Astrocyte (in vitro differentiated cells and primary cell): ENCODE results near the gene RELN. TPM values are rescaled to one million over a fixed set of nuclear protein-coding genes. Genes with fewer than 3 reads are reported as not detected.

Source experiments
- DNase-seq: peaks from one replicate; pipeline ENCODE4 v3.0.0-alpha.2; 2010; ENCODE audit warnings: low read depth
- FAIRE-seq: peaks from 2 replicates; lab custom pipeline; 2011; peaks lifted over from hg19 to GRCh38; lab: Jason Lieb, UNC
- H2AFZ ChIP-seq: 2 replicates; pipeline ENCODE4 v1.6.0; 2012; ENCODE audit warnings: low read depth, low read length, inconsistent platforms
- H3K27ac ChIP-seq: 2 replicates; pipeline ENCODE4 v1.5.1; 2011; ENCODE audit warnings: low read depth, low read length, inconsistent platforms
- H3K27me3 ChIP-seq: 2 replicates; pipeline ENCODE4 v1.6.0; 2011; ENCODE audit warnings: low read length, inconsistent platforms; ENCODE audit not compliant: insufficient read depth
- H3K36me3 ChIP-seq: 2 replicates; pipeline ENCODE4 v1.5.1; 2011; ENCODE audit warnings: low read length, inconsistent platforms; ENCODE audit not compliant: insufficient read depth
- H3K4me1 ChIP-seq: 2 replicates; pipeline ENCODE4 v1.5.1; 2011; ENCODE audit warnings: low read length, inconsistent platforms; ENCODE audit not compliant: insufficient read depth
- H3K4me2 ChIP-seq: 2 replicates; pipeline ENCODE4 v1.6.0; 2012; ENCODE audit warnings: low read length, inconsistent platforms
- H3K4me3 ChIP-seq: 2 replicates; pipeline ENCODE4 v1.5.1; 2011; ENCODE audit warnings: low read depth, mild to moderate bottlenecking, low read length, inconsistent platforms; ENCODE audit not compliant: insufficient read depth
- H3K79me2 ChIP-seq: 2 replicates; pipeline ENCODE4 v1.6.0; 2012; ENCODE audit warnings: mild to moderate bottlenecking, low read length, inconsistent platforms; ENCODE audit not compliant: insufficient read depth
- H3K9ac ChIP-seq: 2 replicates; pipeline ENCODE4 v1.6.0; 2012; ENCODE audit warnings: mild to moderate bottlenecking, low read length, inconsistent platforms
- H3K9me3 ChIP-seq: 2 replicates; pipeline ENCODE4 v1.5.1; 2012; ENCODE audit warnings: low read depth, mild to moderate bottlenecking, low read length, inconsistent platforms; ENCODE audit not compliant: insufficient read depth
- H4K20me1 ChIP-seq: 2 replicates; pipeline ENCODE4 v1.6.0; 2012; ENCODE audit warnings: low read length, inconsistent platforms; ENCODE audit not compliant: insufficient read depth
- H3K27ac Mint-ChIP-seq: one replicate; pipeline ENCODE4 v1.8.0; 2021; ENCODE audit warnings: mild to moderate bottlenecking, mixed read lengths; ENCODE audit not compliant: unreplicated experiment
- H3K27me3 Mint-ChIP-seq: one replicate; pipeline ENCODE4 v1.8.0; 2021; ENCODE audit warnings: low read depth, mixed read lengths; ENCODE audit not compliant: unreplicated experiment
- H3K36me3 Mint-ChIP-seq: one replicate; pipeline ENCODE4 v1.8.0; 2021; ENCODE audit warnings: low read depth, mixed read lengths; ENCODE audit not compliant: unreplicated experiment
- H3K4me1 Mint-ChIP-seq: one replicate; pipeline ENCODE4 v1.8.0; 2021; ENCODE audit warnings: low read depth, mixed read lengths; ENCODE audit not compliant: unreplicated experiment
- H3K4me3 Mint-ChIP-seq: one replicate; pipeline ENCODE4 v1.8.0; 2021; ENCODE audit warnings: mild to moderate bottlenecking, moderate library complexity, mixed read lengths; ENCODE audit not compliant: unreplicated experiment
- H3K9me3 Mint-ChIP-seq: one replicate; pipeline ENCODE4 v1.8.0; 2021; ENCODE audit warnings: mild to moderate bottlenecking, mixed read lengths; ENCODE audit not compliant: unreplicated experiment
- CTCF ChIP-seq: IDR thresholded peaks from 2 replicates; pipeline ENCODE4 v1.5.1; 2011; ENCODE audit warnings: low read depth, mild to moderate bottlenecking, inconsistent platforms, low read length, moderate library complexity; ENCODE audit not compliant: insufficient read depth
- EZH2 ChIP-seq: IDR thresholded peaks from 2 replicates; pipeline ENCODE4 v1.6.1; 2012; ENCODE audit warnings: mild to moderate bottlenecking, low read length, inconsistent platforms; ENCODE audit not compliant: insufficient read depth
- total RNA-seq: library from RNA; stranded (reverse); gene quantifications from 2 replicates; pipeline ENCODE4 v1.2.1, GENCODE V29; 2021

RELN gene
- total RNA-seq, 1 donor from 2014 or later, result 0.98 TPM

GRCh38 chr7:103541947-103542346, 447.5 kb downstream of the RELN start:
- H3K4me2 ChIP-seq, result no peak overlapping the region
- no peak overlapping the region for H3K9ac ChIP-seq
- Mint-ChIP-seq H3K36me3 (no peaks in the 10 kb centered on the region), H3K27ac (no peak overlapping the region), H3K4me3 (no peak overlapping the region), H3K4me1 (no peaks in the 10 kb centered on the region), H3K9me3 (no peaks in the 10 kb centered on the region), H3K27me3 (peaks cover 9% of the 10 kb centered on the region)
- DNase-seq (no peak), FAIRE-seq (no peak)
- TF ChIP-seq CTCF (no peak), EZH2 (no peak)
- no peaks in the 10 kb centered on the region for H3K27me3 ChIP-seq
- no peaks in the 10 kb centered on the region for H3K4me1 ChIP-seq
- no peak overlapping the region for H3K4me3 ChIP-seq
- no peak overlapping the region for H3K27ac ChIP-seq
- no peaks in the 10 kb centered on the region for H3K36me3 ChIP-seq
- H4K20me1 ChIP-seq, result no peaks in the 10 kb centered on the region
- H3K79me2 ChIP-seq, result no peaks in the 10 kb centered on the region
- no peak overlapping the region for H2AFZ ChIP-seq
- H3K9me3 ChIP-seq, result no peaks in the 10 kb centered on the region

- Histone ChIP-seq H3K27ac (no peak overlapping the region), H3K9me3 (no peaks in the 10 kb centered on the region), H2AFZ (no peak overlapping the region), H3K4me2 (no peak overlapping the region), H3K4me3 (no peak overlapping the region), H3K27me3 (no peaks in the 10 kb centered on the region), H4K20me1 (no peaks in the 10 kb centered on the region), H3K9ac (no peak overlapping the region), H3K4me1 (no peaks in the 10 kb centered on the region), H3K36me3 (no peaks in the 10 kb centered on the region), H3K79me2 (no peaks in the 10 kb centered on the region)
- no peak for DNase-seq
- Mint-ChIP-seq H3K36me3 (no peaks in the 10 kb centered on the region), H3K4me1 (no peaks in the 10 kb centered on the region), H3K4me3 (no peak overlapping the region), H3K27ac (no peak overlapping the region), H3K9me3 (no peaks in the 10 kb centered on the region), H3K27me3 (peaks cover 17% of the 10 kb centered on the region)
- FAIRE-seq, result no peak
- TF ChIP-seq EZH2 (no peak), CTCF (no peak)
These were observed 448.4 kb downstream of the RELN start for GRCh38 chr7:103541026-103541425.

GRCh38 chr7:103540338-103540737, 449.1 kb downstream of the RELN start:
- Histone ChIP-seq H3K36me3 (no peaks in the 10 kb centered on the region), H3K4me2 (no peak overlapping the region), H3K4me3 (no peak overlapping the region), H3K79me2 (no peaks in the 10 kb centered on the region), H3K9ac (no peak overlapping the region), H3K27me3 (no peaks in the 10 kb centered on the region), H3K4me1 (no peaks in the 10 kb centered on the region), H3K9me3 (no peaks in the 10 kb centered on the region), H4K20me1 (no peaks in the 10 kb centered on the region), H3K27ac (no peak overlapping the region), H2AFZ (no peak overlapping the region)
- H3K36me3 Mint-ChIP-seq, result no peaks in the 10 kb centered on the region
- peaks cover 17% of the 10 kb centered on the region for H3K27me3 Mint-ChIP-seq
- no peak for TF ChIP-seq CTCF
- no peak for TF ChIP-seq EZH2
- no peak for FAIRE-seq
- no peak overlapping the region for H3K27ac Mint-ChIP-seq
- DNase-seq, result no peak
- H3K9me3 Mint-ChIP-seq, result no peaks in the 10 kb centered on the region
- H3K4me3 Mint-ChIP-seq, result no peak overlapping the region
- no peaks in the 10 kb centered on the region for H3K4me1 Mint-ChIP-seq
